Psoas muscle (tissue), 8 donors: ENCODE measurements around the gene TBP. TPM values are rescaled to one million over a fixed set of nuclear protein-coding genes. Genes with fewer than 3 reads are reported as not detected.
A peak's percentile ranks its signal among the peaks of the same experiment; 100 is the strongest.

Experiments used
- ATAC-seq, 4 donors: fragments of 200-7000 bp; cut with Tn5 transposase; one replicate each; pipeline ENCODE4 v1.9.1; 2020; ENCODE audit warnings: moderate library complexity in 3 of 4, mild to moderate bottlenecking in 2 of 4
- DNase-seq, 2 donors: peaks; one replicate each; pipeline ENCODE4 v3.0.0-alpha.2; 2020
- H3K27ac ChIP-seq: fragments of 200-600 bp; one replicate; pipeline ENCODE4 v1.8.0; 2022
- H3K27me3 ChIP-seq, 3 donors: fragments of 200-600 bp in 1 of 3; one replicate each; pipeline versions ENCODE4 v1.6.1 to v1.8.0; 2013 to 2022; ENCODE audit warnings: low read length in 2 of 3, mild to moderate bottlenecking in 2 of 3, moderate library complexity in 1 of 3; ENCODE audit not compliant: insufficient read depth in 3 of 3
- H3K36me3 ChIP-seq, 2 donors: fragments of 200-600 bp in 1 of 2; one replicate each; pipeline versions ENCODE4 v1.6.1 to v1.8.0; 2013 to 2022; ENCODE audit warnings: low read depth in 1 of 2, mild to moderate bottlenecking in 1 of 2, moderate library complexity in 1 of 2; ENCODE audit not compliant: insufficient read depth in 1 of 2
- H3K4me1 ChIP-seq: fragments of 200-600 bp; one replicate; pipeline ENCODE4 v1.8.0; 2022
- H3K4me3 ChIP-seq: fragments of 200-600 bp; one replicate; pipeline ENCODE4 v1.8.0; 2022; ENCODE audit warnings: mild to moderate bottlenecking
- H3K9me3 ChIP-seq: fragments of 200-600 bp; one replicate; pipeline ENCODE4 v1.8.0; 2022
- WGBS, 3 donors: extraction: QIAGEN DNeasy Blood & Tissue Kit; methylation state at CpG; one replicate each; pipeline versions ENCODE4 v1.1.6 to v1.1.7; 2013; 5-methylcytosine and 5-hydroxymethylcytosine counted together
- intact Hi-C, 2 donors: fragments of 100-400 bp; cut with DNase I; formaldehyde crosslinking; loops; one replicate each; pipeline versions ENCODE4 v1.11.0 to v1.14.2; 2022
- polyA plus RNA-seq, 3 donors: library from polyadenylated mRNA; stranded (reverse); fragments of 200-250 nt; gene quantifications; one replicate each; pipeline ENCODE4 v1.2.3, GENCODE V29; 2013
- total RNA-seq, 4 donors: library from RNA; stranded (reverse); fragmentation: NEBNext Ultra II Directional in 2 of 4; extraction: Animal tissue kit (Norgen Biotek cat#: 25700) in 2 of 4; gene quantifications; one replicate each; pipeline versions ENCODE4 v1.2.1 to v1.2.4, GENCODE V29; 2021 to 2023
- TF ChIP-seq, protein P1 (sequence below): fragments of 200-600 bp; IDR thresholded peaks from one replicate; pipeline ENCODE4 v1.8.0; 2022; ENCODE audit warnings: antibody characterized with exemption
- donor health status: healthy with polysubstance abuse.
- donor health status: DM: no; HTN: no; CAD: no; lungs with moderate emphysema.
- donor health status: Bipolar disorder and iron deficiency.
- donor health status: healthy.
- donor health status: DM: yes; HTN: yes; CAD: no.
- donor health status: DM: no; HTN: no; CAD: no.
- donor health status: DM: no; HTN: no; CAD: no.
- donor health status: DM: yes; HTN: yes; CAD: no.

Gene TBP
- total and polyA plus RNA-seq, 7 donors: 6.9 to 20.0 (median 8.3) TPM

DNA sequence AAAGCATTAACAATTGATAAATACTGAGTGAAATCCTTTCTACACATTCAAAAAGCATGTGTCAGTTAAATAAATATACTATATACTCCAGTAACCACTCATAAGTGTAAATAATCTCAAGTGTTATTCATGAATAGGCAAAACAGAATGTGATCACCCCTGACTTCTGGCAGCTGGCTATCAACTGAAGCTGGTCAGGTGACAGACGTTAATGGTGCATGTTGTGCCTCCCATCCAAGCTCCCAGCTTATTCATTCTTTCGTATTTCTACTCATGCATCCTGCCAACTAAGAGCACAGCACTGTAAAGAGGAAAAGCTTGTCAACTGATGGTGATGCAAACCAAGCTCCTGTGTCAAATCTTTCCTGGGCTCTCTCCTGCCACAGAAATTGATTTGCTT is 8.8 kb upstream of the TBP start:
- Histone ChIP-seq H3K27ac (peak overlapping the region; percentile 34), H3K4me3 (no peak overlapping the region), H3K27me3 (no peaks in the 10 kb centered on the region), H3K4me1 (peaks cover 46% of the 10 kb centered on the region), H3K36me3 (peaks cover 22 to 93% of the 10 kb centered on the region in 2 donors), H3K9me3 (no peaks in the 10 kb centered on the region)
- TF ChIP-seq, protein P1, sequence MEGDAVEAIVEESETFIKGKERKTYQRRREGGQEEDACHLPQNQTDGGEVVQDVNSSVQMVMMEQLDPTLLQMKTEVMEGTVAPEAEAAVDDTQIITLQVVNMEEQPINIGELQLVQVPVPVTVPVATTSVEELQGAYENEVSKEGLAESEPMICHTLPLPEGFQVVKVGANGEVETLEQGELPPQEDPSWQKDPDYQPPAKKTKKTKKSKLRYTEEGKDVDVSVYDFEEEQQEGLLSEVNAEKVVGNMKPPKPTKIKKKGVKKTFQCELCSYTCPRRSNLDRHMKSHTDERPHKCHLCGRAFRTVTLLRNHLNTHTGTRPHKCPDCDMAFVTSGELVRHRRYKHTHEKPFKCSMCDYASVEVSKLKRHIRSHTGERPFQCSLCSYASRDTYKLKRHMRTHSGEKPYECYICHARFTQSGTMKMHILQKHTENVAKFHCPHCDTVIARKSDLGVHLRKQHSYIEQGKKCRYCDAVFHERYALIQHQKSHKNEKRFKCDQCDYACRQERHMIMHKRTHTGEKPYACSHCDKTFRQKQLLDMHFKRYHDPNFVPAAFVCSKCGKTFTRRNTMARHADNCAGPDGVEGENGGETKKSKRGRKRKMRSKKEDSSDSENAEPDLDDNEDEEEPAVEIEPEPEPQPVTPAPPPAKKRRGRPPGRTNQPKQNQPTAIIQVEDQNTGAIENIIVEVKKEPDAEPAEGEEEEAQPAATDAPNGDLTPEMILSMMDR: no peak
- ATAC-seq (peak; percentile 55 to 89 (median 67)), DNase-seq (no peak)
- intact Hi-C loops: loop anchor here in 1 of 2 donors (5.0 kb wide), 1 partner anchor 37 kb away; the partner anchor contains the start of gene PDCD2
- 5 to 19% (median 13%) methylated on average over 2 of the region's 2 CpGs for WGBS, 3 donors

DNA sequence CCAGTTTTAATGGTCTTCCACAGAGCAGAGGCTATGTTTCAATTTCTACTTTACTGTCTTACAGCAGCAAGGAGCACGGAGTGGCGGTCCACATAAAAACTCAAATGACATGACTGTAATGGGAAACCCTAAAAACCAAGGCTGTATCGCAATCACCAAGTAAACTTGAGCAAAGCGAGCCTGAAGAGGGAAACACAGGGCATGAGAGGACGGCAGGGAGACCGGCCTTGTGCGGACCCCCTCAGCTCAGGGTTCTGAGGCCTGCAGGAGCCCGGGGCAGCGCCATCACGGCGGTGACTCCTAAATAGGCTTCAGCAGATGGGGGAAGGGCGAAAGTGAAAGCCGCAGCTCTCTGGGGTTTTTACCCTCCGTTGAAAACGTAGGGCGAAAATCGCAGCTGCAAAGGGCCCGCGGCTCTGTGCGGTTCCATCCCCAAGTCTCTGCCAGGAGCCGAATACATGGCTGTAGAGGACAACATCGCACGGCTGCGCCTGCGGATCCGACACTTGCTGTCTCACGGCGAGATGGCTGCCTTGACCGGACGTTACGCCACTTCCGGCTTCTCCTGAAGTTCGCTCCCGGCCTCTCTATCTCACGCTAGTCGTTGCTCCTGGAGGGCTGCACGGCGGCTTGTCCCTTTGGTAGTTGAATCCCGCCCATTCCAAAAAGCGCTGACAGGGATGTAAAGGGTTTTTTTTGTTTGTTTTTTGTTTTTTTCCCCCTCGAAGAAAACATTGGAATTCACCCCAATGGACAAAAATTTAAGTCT is 1.2 kb upstream of the TBP start, which contains the start of gene PSMB1:
Gene PSMB1 (minus strand): TSS at position 543 of the 769 bp plus-strand sequence. CDS start 65 bp downstream, at position 478.
- Histone ChIP-seq H3K9me3 (no peaks in the 10 kb centered on the region), H3K27ac (peak within 1 kb of the TSS; percentile 98), H3K27me3 (no peaks in the 10 kb centered on the region), H3K4me3 (peak within 1 kb of the TSS; percentile 74), H3K4me1 (peaks cover 55% of the 10 kb centered on the region), H3K36me3 (peaks cover 2 to 29% of the 10 kb centered on the region in 2 donors)
- DNase-seq (peak; percentile 95 to 97), ATAC-seq (peak; percentile 86 to 90 (median 87))
- intact Hi-C loops: loop anchor here (5.0 to 10.0 kb wide), 2 partner anchors 801 to 828 kb away; partner anchors contain the start of genes DYNLT2 (in 1 of the 2), ERMARD (in 1 of the 2) and PHF10 (in 1 of the 2)
- WGBS, 3 donors: 0% methylated on average over 41 of the region's 41 CpGs
- TF ChIP-seq, protein P1: no peak

DNA sequence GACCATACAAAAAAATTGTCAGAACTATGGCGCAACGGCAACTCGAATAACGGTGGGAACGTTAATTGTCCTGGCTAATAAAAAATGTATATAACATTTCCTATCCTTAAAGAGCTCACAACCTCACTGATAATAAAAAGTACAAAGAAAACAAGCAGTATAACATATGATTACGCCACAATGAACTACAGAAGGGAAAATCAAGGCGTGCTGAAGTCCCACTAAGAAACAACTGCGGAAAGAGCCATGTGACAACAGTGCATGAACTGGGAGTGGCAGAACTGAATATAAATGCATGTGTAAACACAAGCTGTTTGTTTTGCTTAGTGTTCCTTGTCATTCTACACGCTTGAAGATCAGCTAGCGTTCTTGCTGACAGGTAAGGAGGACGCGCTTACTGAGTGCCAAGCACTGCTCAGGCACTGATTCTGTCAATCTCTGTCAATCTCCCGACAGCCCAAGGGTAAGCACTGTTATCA is 596 bp upstream of the TBP start:
- H3K9me3 ChIP-seq: no peaks in the 10 kb centered on the region
- TF ChIP-seq, protein P1: no peak
- peaks cover 2 to 29% of the 10 kb centered on the region in 2 donors for H3K36me3 ChIP-seq
- 0 to 1% (median 0%) methylated on average over 13 of the region's 13 CpGs for WGBS, 3 donors
- H3K4me3 ChIP-seq: peak overlapping the region; percentile 74
- H3K27ac ChIP-seq: peak overlapping the region; percentile 98
- DNase-seq (no peak), ATAC-seq (peak; percentile 53 to 64 (median 58))
- intact Hi-C loops: loop anchor here (5.0 to 10.0 kb wide), 2 partner anchors 801 to 829 kb away; partner anchors contain the start of genes DYNLT2 (in 1 of the 2), ERMARD (in 1 of the 2) and PHF10 (in 1 of the 2)
- no peaks in the 10 kb centered on the region for H3K27me3 ChIP-seq
- H3K4me1 ChIP-seq: peaks cover 49% of the 10 kb centered on the region

DNA sequence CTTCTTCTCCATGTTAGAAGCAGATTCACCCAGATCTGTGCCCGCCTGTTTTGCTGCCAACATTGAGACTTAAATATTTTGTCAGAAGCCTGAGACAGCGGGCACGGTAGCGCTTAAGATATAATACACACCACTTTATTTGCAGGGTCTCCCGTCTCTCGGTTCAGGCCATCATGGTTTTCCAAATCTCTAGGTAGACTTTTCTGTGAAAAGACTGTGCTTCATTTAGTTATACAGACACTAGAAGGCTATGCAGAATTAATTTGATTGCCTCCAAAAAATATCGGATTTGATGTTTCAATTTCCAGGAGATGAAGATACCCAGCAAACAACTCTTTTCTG is 598 bp downstream of the TBP start:
- ATAC-seq: no peak

More for the DNA sequence above, 598 bp downstream of the TBP start:
- TF ChIP-seq, protein P1: no peak
- Histone ChIP-seq H3K9me3 (no peaks in the 10 kb centered on the region), H3K4me3 (peak overlapping the region; percentile 74), H3K36me3 (peaks cover 0 to 28% of the 10 kb centered on the region in 2 donors), H3K4me1 (peaks cover 37% of the 10 kb centered on the region), H3K27me3 (no peaks in the 10 kb centered on the region), H3K27ac (peak overlapping the region; percentile 98)
- intact Hi-C loops: loop anchor here (5.0 to 10.0 kb wide), 2 partner anchors 802 to 830 kb away; partner anchors contain the start of genes DYNLT2 (in 1 of the 2), ERMARD (in 1 of the 2) and PHF10 (in 1 of the 2)
- 1 to 2% (median 1%) methylated on average over 7 of the region's 7 CpGs for WGBS, 3 donors
- DNase-seq: no peak
